ENCODE results near the gene PDZRN4.

GRCh38 chr12:41217727-41218126 lies 29.6 kb downstream of the PDZRN4 start:
- TF ChIP-seq, protein P1, sequence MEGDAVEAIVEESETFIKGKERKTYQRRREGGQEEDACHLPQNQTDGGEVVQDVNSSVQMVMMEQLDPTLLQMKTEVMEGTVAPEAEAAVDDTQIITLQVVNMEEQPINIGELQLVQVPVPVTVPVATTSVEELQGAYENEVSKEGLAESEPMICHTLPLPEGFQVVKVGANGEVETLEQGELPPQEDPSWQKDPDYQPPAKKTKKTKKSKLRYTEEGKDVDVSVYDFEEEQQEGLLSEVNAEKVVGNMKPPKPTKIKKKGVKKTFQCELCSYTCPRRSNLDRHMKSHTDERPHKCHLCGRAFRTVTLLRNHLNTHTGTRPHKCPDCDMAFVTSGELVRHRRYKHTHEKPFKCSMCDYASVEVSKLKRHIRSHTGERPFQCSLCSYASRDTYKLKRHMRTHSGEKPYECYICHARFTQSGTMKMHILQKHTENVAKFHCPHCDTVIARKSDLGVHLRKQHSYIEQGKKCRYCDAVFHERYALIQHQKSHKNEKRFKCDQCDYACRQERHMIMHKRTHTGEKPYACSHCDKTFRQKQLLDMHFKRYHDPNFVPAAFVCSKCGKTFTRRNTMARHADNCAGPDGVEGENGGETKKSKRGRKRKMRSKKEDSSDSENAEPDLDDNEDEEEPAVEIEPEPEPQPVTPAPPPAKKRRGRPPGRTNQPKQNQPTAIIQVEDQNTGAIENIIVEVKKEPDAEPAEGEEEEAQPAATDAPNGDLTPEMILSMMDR (IDR thresholded peaks at IDR 0.05) = no peak
- TF ChIP-seq POLR2A (IDR thresholded peaks at IDR 0.05) (no peak), EP300 (IDR thresholded peaks at IDR 0.05) (no peak)

Data from suprapubic skin (tissue), 3 donors.